H9 (cell line): ENCODE results near the gene PLEK2. TPM values are rescaled to one million over a fixed set of nuclear protein-coding genes. Genes with fewer than 3 reads are reported as not detected.

Source experiments
- DNase-seq: peaks from one replicate; pipeline ENCODE4 v3.0.0-alpha.2; 2017
- H2AFZ ChIP-seq: one replicate; pipeline ENCODE4 v1.6.1; 2013; ENCODE audit warnings: mild to moderate bottlenecking, low read length, control low read depth, moderate library complexity
- H2AK5ac ChIP-seq: 2 replicates; pipeline ENCODE4 v1.6.1; 2013; ENCODE audit warnings: low read length, control low read depth, mixed read lengths; ENCODE audit not compliant: insufficient read length
- H2BK120ac ChIP-seq: one replicate; pipeline ENCODE4 v1.6.1; 2013; ENCODE audit warnings: low read depth, mild to moderate bottlenecking, low read length, control low read depth, inconsistent platforms; ENCODE audit not compliant: poor library complexity, severe bottlenecking
- H2BK12ac ChIP-seq: 2 replicates; pipeline ENCODE4 v1.6.1; 2013; ENCODE audit warnings: low read length, control low read depth, mixed read lengths, low read depth; ENCODE audit not compliant: insufficient read length
- H2BK15ac ChIP-seq: 2 replicates; pipeline ENCODE4 v1.6.1; 2013; ENCODE audit warnings: low read depth, low read length, control low read depth
- H2BK20ac ChIP-seq: one replicate; pipeline ENCODE4 v1.6.1; 2013; ENCODE audit warnings: low read depth, mild to moderate bottlenecking, low read length, control low read depth, inconsistent platforms; ENCODE audit not compliant: poor library complexity, severe bottlenecking
- H2BK5ac ChIP-seq: 2 replicates; pipeline ENCODE4 v1.6.1; 2013; ENCODE audit warnings: low read length, control low read depth, mixed read lengths; ENCODE audit not compliant: insufficient read length
- H3K14ac ChIP-seq: 2 replicates; pipeline ENCODE4 v1.6.1; 2013; ENCODE audit warnings: low read length, control low read depth; ENCODE audit not compliant: insufficient read depth
- H3K18ac ChIP-seq: 2 replicates; pipeline ENCODE4 v1.6.1; 2013; ENCODE audit warnings: low read depth, mild to moderate bottlenecking, mixed read lengths, low read length, control low read depth; ENCODE audit not compliant: insufficient read length
- H3K23ac ChIP-seq: 2 replicates; pipeline ENCODE4 v1.6.1; 2013; ENCODE audit warnings: low read length, control low read depth, mixed read lengths, low read depth; ENCODE audit not compliant: insufficient read length
- H3K23me2 ChIP-seq: 2 replicates; pipeline ENCODE4 v1.6.1; 2013; ENCODE audit warnings: low read depth, mild to moderate bottlenecking, mixed read lengths, low read length, control low read depth; ENCODE audit not compliant: insufficient read length, poor library complexity, severe bottlenecking
- H3K27ac ChIP-seq: 2 replicates; pipeline ENCODE4 v1.5.1; 2013; ENCODE audit warnings: low read length, control low read depth, mixed read lengths, low read depth; ENCODE audit not compliant: insufficient read length
- H3K27me3 ChIP-seq: 2 replicates; pipeline ENCODE4 v1.6.1; 2013; ENCODE audit warnings: low read length, control low read depth, inconsistent platforms; ENCODE audit not compliant: insufficient read depth
- H3K4ac ChIP-seq: 2 replicates; pipeline ENCODE4 v1.6.1; 2013; ENCODE audit warnings: low read depth, mild to moderate bottlenecking, control low read depth, inconsistent platforms, low read length, moderate library complexity
- H3K4me1 ChIP-seq: 2 replicates; pipeline ENCODE4 v1.6.1; 2013; ENCODE audit warnings: low read length, control low read depth, inconsistent platforms; ENCODE audit not compliant: insufficient read depth
- H3K4me2 ChIP-seq: 2 replicates; pipeline ENCODE4 v1.6.1; 2013; ENCODE audit warnings: low read length, control low read depth, mixed read lengths; ENCODE audit not compliant: insufficient read length, insufficient read depth
- H3K56ac ChIP-seq: 2 replicates; pipeline ENCODE4 v1.6.1; 2013; ENCODE audit warnings: low read depth, mild to moderate bottlenecking, mixed read lengths, low read length, control low read depth; ENCODE audit not compliant: insufficient read length
- H3K79me1 ChIP-seq: 2 replicates; pipeline ENCODE4 v1.6.1; 2013; ENCODE audit warnings: low read depth, mild to moderate bottlenecking, moderate library complexity, low read length, control low read depth, inconsistent platforms; ENCODE audit not compliant: insufficient read depth, poor library complexity, severe bottlenecking
- H3K79me2 ChIP-seq: 2 replicates; pipeline ENCODE4 v1.6.1; 2013; ENCODE audit warnings: low read length, control low read depth, inconsistent platforms; ENCODE audit not compliant: insufficient read depth
- H3K9ac ChIP-seq: 2 replicates; pipeline ENCODE4 v1.6.1; 2013; ENCODE audit warnings: low read length, control low read depth, mixed read lengths; ENCODE audit not compliant: insufficient read length; ENCODE audit errors: extremely low read depth
- H3K9me3 ChIP-seq: one replicate; pipeline ENCODE4 v1.6.1; 2013; ENCODE audit warnings: low read depth, low read length, inconsistent platforms; ENCODE audit not compliant: control insufficient read depth
- H3T11ph ChIP-seq: one replicate; pipeline ENCODE4 v1.6.1; 2013; ENCODE audit warnings: mild to moderate bottlenecking, low read length, control low read depth, inconsistent platforms
- H4K20me1 ChIP-seq: one replicate; pipeline ENCODE4 v1.6.1; 2013; ENCODE audit not compliant: control insufficient read depth, insufficient read length, insufficient read depth
- H4K5ac ChIP-seq: 2 replicates; pipeline ENCODE4 v1.6.1; 2013; ENCODE audit warnings: low read depth, mild to moderate bottlenecking, mixed read lengths, low read length, control low read depth; ENCODE audit not compliant: insufficient read length
- H4K8ac ChIP-seq: replicated peaks from 2 replicates; pipeline ENCODE4 v1.6.1; 2013; ENCODE audit warnings: low read length, control low read depth, mixed read lengths, low read depth; ENCODE audit not compliant: insufficient read length
- H4K91ac ChIP-seq: 2 replicates; pipeline ENCODE4 v1.6.1; 2013; ENCODE audit warnings: low read depth, mild to moderate bottlenecking, moderate library complexity, mixed read lengths, low read length, control low read depth; ENCODE audit not compliant: insufficient read length
- H3K27ac Mint-ChIP-seq, 3 experiments: 2 replicates in 2 of 3; 3 replicates in 1 of 3; pipeline ENCODE4 v1.8.0; 2020 to 2021; ENCODE audit warnings: mixed read lengths in 3 of 3, mild to moderate bottlenecking in 1 of 3, moderate library complexity in 1 of 3
- H3K27me3 Mint-ChIP-seq: 2 replicates; pipeline ENCODE4 v1.8.0; 2021; ENCODE audit warnings: low read depth, mild to moderate bottlenecking, moderate library complexity, mixed read lengths
- H3K36me3 Mint-ChIP-seq, 3 experiments: 2 replicates in 2 of 3; 3 replicates in 1 of 3; pipeline ENCODE4 v1.8.0; 2020 to 2021; ENCODE audit warnings: low read depth in 3 of 3, mixed read lengths in 3 of 3; ENCODE audit not compliant: insufficient read depth in 1 of 3
- H3K4me1 Mint-ChIP-seq, 2 experiments: 2 replicates each; pipeline ENCODE4 v1.8.0; 2020; ENCODE audit warnings: mixed read lengths in 2 of 2
- H3K4me3 Mint-ChIP-seq, 2 experiments: 2 replicates in 1 of 2; 3 replicates in 1 of 2; pipeline ENCODE4 v1.8.0; 2020 to 2021; ENCODE audit warnings: mild to moderate bottlenecking in 2 of 2, mixed read lengths in 2 of 2, moderate library complexity in 1 of 2
- H3K9me3 Mint-ChIP-seq, 2 experiments: 2 replicates in 1 of 2; 3 replicates in 1 of 2; pipeline ENCODE4 v1.8.0; 2020; ENCODE audit warnings: mild to moderate bottlenecking in 2 of 2, mixed read lengths in 2 of 2, moderate library complexity in 1 of 2
- WGBS: extraction: QIAGEN DNeasy Blood & Tissue Kit; methylation state at CpG from one replicate; pipeline ENCODE4 v1.1.7; 2013; ENCODE audit warnings: missing lambda C conversion rate, low lambda C conversion rate, mixed read lengths; ENCODE audit not compliant: insufficient read length; ENCODE audit errors: extremely low coverage; 5-methylcytosine and 5-hydroxymethylcytosine counted together
- total RNA-seq: library from RNA; stranded (reverse); gene quantifications from 2 replicates; pipeline ENCODE4 v1.2.1, GENCODE V29; 2021
- TF ChIP-seq, protein P1 (sequence below): fragments of 200-600 bp; sonication (generic); conservative IDR thresholded peaks from 3 replicates; pipeline ENCODE4 v1.8.0; 2021; ENCODE audit warnings: antibody characterized with exemption, mild to moderate bottlenecking

PLEK2 gene
- total RNA-seq, 1 experiment from 2014 or later: not detected

DNA sequence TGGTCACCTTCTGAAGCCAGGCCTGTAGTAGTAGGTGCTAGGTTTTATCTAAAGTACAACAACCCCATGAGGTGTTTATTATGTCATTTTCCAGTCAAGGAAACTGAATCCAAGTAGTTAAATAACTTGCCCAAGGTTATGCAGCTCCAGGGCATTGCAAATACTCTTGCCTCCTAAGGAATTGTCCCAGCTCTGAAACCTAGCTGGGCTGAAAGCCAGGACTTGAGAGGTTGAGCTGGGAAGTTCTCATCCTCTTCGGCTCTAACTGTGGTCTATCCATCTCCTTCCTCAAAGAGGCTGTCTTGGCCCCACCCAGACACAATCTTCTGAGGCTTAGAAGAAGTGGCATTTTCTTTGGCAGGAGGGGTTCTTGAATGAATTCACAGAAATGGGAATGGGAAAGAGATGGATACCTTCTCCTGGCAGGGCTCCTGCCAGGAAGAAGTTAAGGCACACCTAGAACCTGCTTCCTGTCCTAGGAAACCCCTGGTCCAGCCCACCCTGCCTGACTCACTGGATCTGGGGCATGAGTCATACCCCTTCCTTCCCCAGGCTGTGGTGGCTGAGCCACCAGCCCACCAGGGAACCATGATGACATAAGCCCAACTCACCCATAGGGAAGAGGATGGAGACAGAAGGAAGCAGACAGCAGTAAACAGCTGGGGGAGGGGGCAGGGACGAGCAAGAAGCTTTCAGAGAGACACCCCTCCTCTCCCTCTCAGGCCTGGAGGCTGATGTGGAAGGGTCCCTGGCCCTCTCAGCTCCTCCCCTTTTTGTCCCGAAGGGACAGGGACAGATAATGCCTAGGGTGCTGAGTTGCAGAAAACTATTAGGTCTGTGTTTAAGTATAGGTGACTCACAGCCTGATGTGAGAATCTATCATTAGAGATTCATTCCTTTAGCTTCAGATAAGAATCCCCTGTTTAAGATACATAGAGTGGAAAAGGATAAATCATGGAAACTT, 2.1 kb upstream of the PLEK2 start:
- Histone ChIP-seq H3K14ac (no peak overlapping the region; the same call in 1 of the 2 replicates), H3K4ac (no peak overlapping the region), H3K27ac (no peak overlapping the region), H4K91ac (no peak overlapping the region), H3K23ac (no peak overlapping the region), H3K56ac (no peak overlapping the region), H3K4me2 (no peak overlapping the region), H2AFZ (no peak overlapping the region), H2BK15ac (no peak overlapping the region), H4K8ac (no peak overlapping the region), H3T11ph (no peak overlapping the region), H3K9ac (no peak overlapping the region), H3K27me3 (no peaks in the 10 kb centered on the region; the same call in 1 of the 2 replicates), H2BK5ac (no peak overlapping the region), H2BK20ac (no peak overlapping the region), H3K79me1 (no peaks in the 10 kb centered on the region), H3K9me3 (no peaks in the 10 kb centered on the region), H3K79me2 (no peaks in the 10 kb centered on the region), H2BK120ac (no peak overlapping the region), H4K20me1 (no peaks in the 10 kb centered on the region), H2BK12ac (no peak overlapping the region), H2AK5ac (no peak overlapping the region), H4K5ac (no peak overlapping the region), H3K23me2 (no peaks in the 10 kb centered on the region), H3K18ac (no peak overlapping the region), H3K4me1 (no peaks in the 10 kb centered on the region)
- TF ChIP-seq, protein P1, sequence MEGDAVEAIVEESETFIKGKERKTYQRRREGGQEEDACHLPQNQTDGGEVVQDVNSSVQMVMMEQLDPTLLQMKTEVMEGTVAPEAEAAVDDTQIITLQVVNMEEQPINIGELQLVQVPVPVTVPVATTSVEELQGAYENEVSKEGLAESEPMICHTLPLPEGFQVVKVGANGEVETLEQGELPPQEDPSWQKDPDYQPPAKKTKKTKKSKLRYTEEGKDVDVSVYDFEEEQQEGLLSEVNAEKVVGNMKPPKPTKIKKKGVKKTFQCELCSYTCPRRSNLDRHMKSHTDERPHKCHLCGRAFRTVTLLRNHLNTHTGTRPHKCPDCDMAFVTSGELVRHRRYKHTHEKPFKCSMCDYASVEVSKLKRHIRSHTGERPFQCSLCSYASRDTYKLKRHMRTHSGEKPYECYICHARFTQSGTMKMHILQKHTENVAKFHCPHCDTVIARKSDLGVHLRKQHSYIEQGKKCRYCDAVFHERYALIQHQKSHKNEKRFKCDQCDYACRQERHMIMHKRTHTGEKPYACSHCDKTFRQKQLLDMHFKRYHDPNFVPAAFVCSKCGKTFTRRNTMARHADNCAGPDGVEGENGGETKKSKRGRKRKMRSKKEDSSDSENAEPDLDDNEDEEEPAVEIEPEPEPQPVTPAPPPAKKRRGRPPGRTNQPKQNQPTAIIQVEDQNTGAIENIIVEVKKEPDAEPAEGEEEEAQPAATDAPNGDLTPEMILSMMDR: no peak
- Mint-ChIP-seq H3K9me3 (no peaks in the 10 kb centered on the region), H3K36me3 (no peaks in the 10 kb centered on the region), H3K4me1 (peaks cover 6 to 19% of the 10 kb centered on the region in 2 experiments), H3K4me3 (no peak overlapping the region), H3K27ac (no peak overlapping the region), H3K27me3 (no peaks in the 10 kb centered on the region; the same call in 1 of the 2 replicates)
- no CpG with 5 or more reads among the region's 3 CpGs for WGBS
- no peak for DNase-seq
